ENCODE data around the gene SPAG4. TPM values are rescaled to one million over a fixed set of nuclear protein-coding genes. Genes with fewer than 3 reads are reported as not detected.
A peak's percentile ranks its signal among the peaks of the same experiment; 100 is the strongest.

SPAG4 gene
- total and polyA plus RNA-seq, 5 donors = 3.7 to 6.7 (median 4.6) TPM

DNA sequence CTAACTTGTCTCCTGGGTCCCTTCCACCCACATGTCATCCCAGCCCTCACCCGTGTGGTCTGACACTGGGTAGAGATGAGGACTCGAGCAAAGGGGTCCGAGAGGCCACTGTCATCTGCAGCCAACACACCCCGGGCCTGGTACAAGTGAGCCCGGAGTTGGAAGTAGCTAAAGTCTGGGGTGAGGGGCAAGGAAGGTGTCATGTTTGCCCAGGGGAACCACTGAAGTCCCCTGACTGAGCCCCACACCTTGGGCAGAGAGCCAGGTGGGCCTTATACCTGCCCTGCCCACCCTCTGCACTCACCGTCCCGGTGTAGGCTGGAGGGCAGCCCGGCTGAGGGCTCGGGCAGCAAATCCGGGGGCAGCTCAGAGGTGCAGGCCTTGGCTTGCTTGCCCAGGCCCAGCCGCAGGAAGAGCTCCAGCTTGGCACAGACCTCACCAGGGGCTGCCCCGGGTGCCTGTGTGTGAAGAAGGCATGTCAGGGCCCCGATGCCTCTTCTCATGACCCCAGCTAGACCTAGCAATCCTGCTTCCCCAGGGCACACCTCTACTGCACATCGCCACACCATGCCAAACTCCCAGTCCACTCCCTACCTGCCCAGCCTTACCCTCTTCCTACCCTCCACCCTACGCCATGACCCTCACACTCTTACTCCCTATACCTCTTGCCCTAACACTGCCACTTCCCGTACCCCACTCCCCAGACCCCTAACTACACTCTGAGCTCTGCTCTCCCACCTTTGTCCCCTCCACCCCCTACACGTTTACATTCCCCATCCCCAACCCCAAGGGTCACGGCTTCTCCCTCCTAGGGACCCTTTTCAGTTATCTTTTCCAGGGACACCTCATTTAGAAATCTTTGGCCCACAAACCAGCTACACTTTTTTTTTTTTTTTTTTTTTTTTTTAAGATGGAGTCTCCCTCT, 31.7 kb upstream of the SPAG4 start:
- intact Hi-C loops (cut with DNase I) = no loop called here
- Histone ChIP-seq H3K4me1 (ENCODE audit: control insufficient read depth, insufficient read depth, low read length) (no peaks in the 10 kb centered on the region), H3K4me3 (ENCODE audit: low read length) (no peak overlapping the region), H3K27ac (ENCODE audit: low read length) (no peak overlapping the region), H3K27me3 (ENCODE audit: control insufficient read depth, insufficient read depth) (no peaks in the 10 kb centered on the region), H3K9me3 (ENCODE audit: control insufficient read depth, low read length) (no peaks in the 10 kb centered on the region)
- WGBS = 91% methylated on average over 18 of the region's 18 CpGs
- ATAC-seq = peak; percentile 26 to 36
- DNase-seq = no peak

DNA sequence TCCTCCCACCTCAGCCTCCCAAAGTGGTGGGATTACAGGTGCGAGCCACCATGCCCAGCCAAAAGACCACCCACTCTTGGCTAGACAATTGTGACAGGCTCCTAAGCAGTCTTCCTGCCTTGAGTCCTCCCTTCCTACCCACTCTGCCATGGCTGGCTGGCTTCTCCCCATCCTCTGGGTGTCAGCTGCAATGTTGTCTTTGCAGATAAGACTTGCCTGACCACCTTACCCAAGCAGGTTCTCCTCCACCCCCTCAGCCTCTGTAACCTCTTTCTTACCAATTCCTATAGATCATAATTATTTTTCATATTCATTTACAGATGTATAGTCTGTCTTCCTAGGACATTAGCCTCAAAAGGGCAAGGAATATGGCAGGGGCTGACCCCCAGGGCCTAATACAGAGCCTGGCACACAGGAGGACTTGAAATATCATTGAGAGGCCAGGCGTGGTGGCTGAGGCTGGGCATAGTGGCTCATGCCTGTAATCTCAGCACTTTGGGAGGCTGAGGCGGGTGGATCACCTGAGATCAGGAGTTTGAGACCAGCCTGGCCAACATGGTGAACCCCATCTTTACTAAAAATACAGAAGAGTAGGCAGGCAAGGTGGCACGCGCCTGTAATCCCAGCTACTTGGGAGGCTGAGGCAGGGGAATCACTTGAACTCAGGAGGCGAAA, 28.7 kb upstream of the SPAG4 start:
- WGBS = 97% methylated on average over 6 of the region's 6 CpGs
- H3K4me1 ChIP-seq (ENCODE audit: control insufficient read depth, insufficient read depth, low read length) = no peaks in the 10 kb centered on the region
- H3K9me3 ChIP-seq (ENCODE audit: control insufficient read depth, low read length) = no peaks in the 10 kb centered on the region
- intact Hi-C loops (cut with DNase I) = no loop called here
- no peak overlapping the region for H3K27ac ChIP-seq (ENCODE audit: low read length)
- DNase-seq = no peak
- ATAC-seq = no peak
- H3K4me3 ChIP-seq (ENCODE audit: low read length) = no peak overlapping the region
- H3K27me3 ChIP-seq (ENCODE audit: control insufficient read depth, insufficient read depth) = no peaks in the 10 kb centered on the region

DNA sequence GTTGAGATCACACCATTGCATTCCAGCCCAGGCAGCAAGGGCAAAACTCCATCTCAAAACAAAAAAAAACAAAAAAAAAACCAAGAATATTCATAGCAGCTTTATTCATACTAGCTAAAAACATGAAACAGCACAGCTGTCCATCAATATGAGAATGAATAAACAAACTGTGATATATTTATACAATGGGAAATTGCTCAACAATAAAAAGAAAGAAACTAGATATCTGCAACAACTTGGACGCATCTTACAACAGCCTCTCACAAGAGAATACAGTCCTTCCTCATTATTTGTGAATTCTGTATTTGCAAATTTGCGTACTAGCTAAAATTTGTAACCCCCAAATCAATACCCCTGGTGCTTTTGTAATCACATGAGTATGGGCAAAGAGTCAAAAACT, 28.2 kb upstream of the SPAG4 start:
- WGBS = 78% methylated on average over 2 of the region's 2 CpGs
- DNase-seq (no peak), ATAC-seq (no peak)
- no peaks in the 10 kb centered on the region for H3K4me1 ChIP-seq (ENCODE audit: control insufficient read depth, insufficient read depth, low read length)
- H3K9me3 ChIP-seq (ENCODE audit: control insufficient read depth, low read length) = no peaks in the 10 kb centered on the region
- intact Hi-C loops (cut with DNase I) = no loop called here
- H3K27me3 ChIP-seq (ENCODE audit: control insufficient read depth, insufficient read depth) = no peaks in the 10 kb centered on the region
- H3K4me3 ChIP-seq (ENCODE audit: low read length) = no peak overlapping the region
- no peak overlapping the region for H3K27ac ChIP-seq (ENCODE audit: low read length)

DNA sequence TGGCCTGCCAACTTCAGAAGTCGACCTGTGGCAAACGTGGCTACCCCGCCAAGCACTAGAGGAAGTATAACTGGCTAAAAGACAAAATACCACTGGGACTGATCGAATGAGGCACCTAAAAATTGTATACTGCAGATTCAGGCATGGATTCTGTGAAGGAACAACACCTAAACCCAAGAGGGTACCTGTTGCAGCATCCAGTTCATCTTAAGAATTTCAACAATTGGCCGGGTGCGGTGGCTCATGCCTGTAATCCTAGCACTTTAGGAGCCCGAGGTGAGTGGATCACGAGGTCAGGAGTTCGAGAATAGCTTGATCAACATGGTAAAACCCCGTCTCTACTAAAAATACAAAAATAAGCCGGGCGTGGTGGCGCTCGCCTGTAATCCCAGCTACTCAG, 27.2 kb upstream of the SPAG4 start:
- no peak for DNase-seq
- 88% methylated on average over 14 of the region's 14 CpGs for WGBS
- Histone ChIP-seq H3K4me3 (ENCODE audit: low read length) (no peak overlapping the region), H3K9me3 (ENCODE audit: control insufficient read depth, low read length) (no peaks in the 10 kb centered on the region), H3K27ac (ENCODE audit: low read length) (no peak overlapping the region), H3K4me1 (ENCODE audit: control insufficient read depth, insufficient read depth, low read length) (no peaks in the 10 kb centered on the region), H3K27me3 (ENCODE audit: control insufficient read depth, insufficient read depth) (no peaks in the 10 kb centered on the region)
- intact Hi-C loops (cut with DNase I) = no loop called here
- ATAC-seq = no peak

DNA sequence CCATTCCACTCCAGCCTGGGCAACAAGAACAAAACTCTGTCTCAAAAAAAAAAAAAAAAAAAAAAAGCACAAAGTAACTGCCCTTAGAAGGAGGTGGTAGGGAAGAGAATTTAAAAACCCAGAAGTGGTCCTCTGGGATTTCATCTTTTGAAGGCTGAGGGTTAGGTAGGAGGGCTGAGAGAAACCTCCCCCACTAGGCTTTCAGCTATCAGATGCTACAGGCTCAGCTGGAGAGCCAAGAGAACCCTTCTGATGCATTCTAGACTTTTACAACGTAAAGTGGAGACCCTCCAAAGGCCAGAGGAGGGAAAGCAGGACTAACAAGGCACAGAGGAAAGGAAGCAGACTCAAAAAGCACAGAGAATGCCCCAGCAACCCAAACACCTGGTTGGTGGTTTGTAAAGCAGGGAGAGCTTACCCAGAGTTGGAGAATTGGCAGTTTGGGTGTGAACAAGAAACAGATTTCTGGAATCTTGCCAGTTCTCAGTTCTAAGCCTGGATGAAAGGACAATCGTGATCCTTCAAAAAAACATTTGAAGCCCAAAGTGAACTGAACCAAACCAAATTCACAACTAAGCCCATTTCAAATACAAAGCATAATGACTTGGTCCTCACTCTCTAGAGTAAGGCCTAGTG, 23.2 kb upstream of the SPAG4 start:
- intact Hi-C loops (cut with DNase I) = no loop called here
- no peak for ATAC-seq
- 18% methylated on average over 2 of the region's 2 CpGs for WGBS
- DNase-seq = no peak
- Histone ChIP-seq H3K9me3 (ENCODE audit: control insufficient read depth, low read length) (no peaks in the 10 kb centered on the region), H3K4me1 (ENCODE audit: control insufficient read depth, insufficient read depth, low read length) (no peaks in the 10 kb centered on the region), H3K27me3 (ENCODE audit: control insufficient read depth, insufficient read depth) (no peaks in the 10 kb centered on the region), H3K27ac (ENCODE audit: low read length) (no peak overlapping the region), H3K4me3 (ENCODE audit: low read length) (no peak overlapping the region)

DNA sequence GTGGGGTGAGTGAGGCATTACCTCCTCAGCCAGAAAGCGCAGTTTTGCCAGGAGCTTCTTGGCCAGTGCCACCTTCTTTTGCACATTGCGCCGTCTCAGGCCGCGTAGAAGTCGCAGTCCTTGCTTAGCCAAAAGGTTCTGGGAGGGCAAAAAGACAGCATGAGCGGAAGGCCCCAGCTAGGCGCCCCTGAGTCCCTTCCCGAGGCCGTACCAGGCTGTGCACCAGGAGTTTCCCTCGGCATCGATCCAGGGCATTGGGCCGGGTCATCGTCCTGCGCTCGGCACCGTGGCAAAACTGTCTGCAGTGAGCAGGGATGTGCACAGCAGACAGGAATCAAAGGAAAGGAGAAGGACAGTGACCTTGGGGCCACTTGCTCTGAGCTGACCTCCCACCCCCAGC, 20.2 kb upstream of the SPAG4 start:
- H3K9me3 ChIP-seq (ENCODE audit: control insufficient read depth, low read length) = no peaks in the 10 kb centered on the region
- WGBS = 92% methylated on average over 17 of the region's 17 CpGs
- H3K27me3 ChIP-seq (ENCODE audit: control insufficient read depth, insufficient read depth) = no peaks in the 10 kb centered on the region
- H3K27ac ChIP-seq (ENCODE audit: low read length) = no peak overlapping the region
- no peaks in the 10 kb centered on the region for H3K4me1 ChIP-seq (ENCODE audit: control insufficient read depth, insufficient read depth, low read length)
- intact Hi-C loops (cut with DNase I) = no loop called here
- no peak overlapping the region for H3K4me3 ChIP-seq (ENCODE audit: low read length)
- ATAC-seq (no peak), DNase-seq (no peak)

DNA sequence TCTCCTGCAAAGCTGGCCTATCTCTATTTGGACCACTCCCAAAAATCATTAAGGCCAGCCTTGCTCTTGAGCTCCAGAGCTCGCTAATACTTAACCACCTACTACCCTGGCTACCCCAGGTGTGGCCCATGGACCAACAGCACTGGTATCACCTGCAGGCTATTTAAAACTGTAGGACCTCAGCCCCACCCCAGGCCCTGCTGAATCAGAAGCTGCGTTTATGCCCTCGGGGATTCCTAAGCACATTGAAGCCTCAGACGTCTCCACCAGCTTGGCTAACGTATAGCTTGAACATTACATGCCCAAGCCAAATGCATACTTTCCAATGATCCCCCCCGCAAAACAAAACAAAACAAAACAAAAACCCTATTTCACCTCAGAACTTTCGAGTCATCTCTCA, 19.7 kb upstream of the SPAG4 start:
- intact Hi-C loops (cut with DNase I) = no loop called here
- H3K4me1 ChIP-seq (ENCODE audit: control insufficient read depth, insufficient read depth, low read length) = no peaks in the 10 kb centered on the region

DNA sequence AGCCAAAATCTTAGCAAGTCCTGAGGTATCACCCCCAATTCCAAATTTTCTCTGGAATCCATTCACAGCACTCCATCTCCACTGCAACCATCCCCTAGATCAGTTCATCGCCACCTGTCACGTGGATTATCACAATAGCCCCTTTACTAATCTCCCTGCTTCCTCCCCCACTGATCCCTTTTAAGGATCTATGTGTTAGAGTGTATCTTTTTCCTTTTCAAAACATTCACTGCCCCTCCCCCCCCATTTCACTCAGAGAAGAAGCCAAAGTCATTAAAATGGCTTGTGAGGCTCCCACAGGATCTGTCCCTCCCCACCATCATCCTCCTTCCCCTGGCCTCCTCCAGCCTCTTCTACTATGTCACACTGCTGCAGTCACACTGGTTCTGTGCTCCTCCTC, 18.4 kb upstream of the SPAG4 start:
- intact Hi-C loops (cut with DNase I) = no loop called here
- WGBS = 69% methylated on average over 2 of the region's 2 CpGs
- Histone ChIP-seq H3K4me3 (ENCODE audit: low read length) (no peak overlapping the region), H3K27ac (ENCODE audit: low read length) (no peak overlapping the region), H3K4me1 (ENCODE audit: control insufficient read depth, insufficient read depth, low read length) (no peaks in the 10 kb centered on the region), H3K27me3 (ENCODE audit: control insufficient read depth, insufficient read depth) (no peaks in the 10 kb centered on the region), H3K9me3 (ENCODE audit: control insufficient read depth, low read length) (no peaks in the 10 kb centered on the region)
- ATAC-seq = no peak
- no peak for DNase-seq

More for the DNA sequence above, 19.7 kb upstream of the SPAG4 start:
- no peaks in the 10 kb centered on the region for H3K9me3 ChIP-seq (ENCODE audit: control insufficient read depth, low read length)
- ATAC-seq (no peak), DNase-seq (no peak)
- no peak overlapping the region for H3K27ac ChIP-seq (ENCODE audit: low read length)
- 75% methylated on average over 7 of the region's 7 CpGs for WGBS
- H3K4me3 ChIP-seq (ENCODE audit: low read length) = no peak overlapping the region
- H3K27me3 ChIP-seq (ENCODE audit: control insufficient read depth, insufficient read depth) = no peaks in the 10 kb centered on the region

DNA sequence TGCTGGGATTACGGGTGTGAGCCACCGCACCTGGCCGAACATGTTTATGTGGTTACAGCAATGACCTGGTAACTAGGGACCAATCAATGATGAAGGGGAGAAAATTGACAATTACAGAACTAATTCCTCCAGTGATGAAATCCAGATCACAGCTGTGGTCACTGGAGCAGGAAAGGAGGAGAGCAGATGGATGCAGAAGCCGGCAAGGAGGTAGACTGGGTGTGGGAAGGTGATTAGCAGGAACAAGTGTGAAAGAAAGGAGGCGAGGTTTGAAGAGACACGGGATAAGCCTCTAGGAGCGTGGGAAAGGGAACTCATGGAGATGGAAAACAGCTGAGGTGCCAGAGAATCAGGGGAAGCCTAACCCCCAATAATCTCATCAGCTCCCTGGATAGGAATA, 17.2 kb upstream of the SPAG4 start:
- intact Hi-C loops (cut with DNase I) = no loop called here
- Histone ChIP-seq H3K4me1 (ENCODE audit: control insufficient read depth, insufficient read depth, low read length) (no peaks in the 10 kb centered on the region), H3K27ac (ENCODE audit: low read length) (no peak overlapping the region), H3K9me3 (ENCODE audit: control insufficient read depth, low read length) (no peaks in the 10 kb centered on the region), H3K4me3 (ENCODE audit: low read length) (no peak overlapping the region), H3K27me3 (ENCODE audit: control insufficient read depth, insufficient read depth) (no peaks in the 10 kb centered on the region)
- WGBS = 61% methylated on average over 7 of the region's 7 CpGs
- DNase-seq (no peak), ATAC-seq (no peak)

DNA sequence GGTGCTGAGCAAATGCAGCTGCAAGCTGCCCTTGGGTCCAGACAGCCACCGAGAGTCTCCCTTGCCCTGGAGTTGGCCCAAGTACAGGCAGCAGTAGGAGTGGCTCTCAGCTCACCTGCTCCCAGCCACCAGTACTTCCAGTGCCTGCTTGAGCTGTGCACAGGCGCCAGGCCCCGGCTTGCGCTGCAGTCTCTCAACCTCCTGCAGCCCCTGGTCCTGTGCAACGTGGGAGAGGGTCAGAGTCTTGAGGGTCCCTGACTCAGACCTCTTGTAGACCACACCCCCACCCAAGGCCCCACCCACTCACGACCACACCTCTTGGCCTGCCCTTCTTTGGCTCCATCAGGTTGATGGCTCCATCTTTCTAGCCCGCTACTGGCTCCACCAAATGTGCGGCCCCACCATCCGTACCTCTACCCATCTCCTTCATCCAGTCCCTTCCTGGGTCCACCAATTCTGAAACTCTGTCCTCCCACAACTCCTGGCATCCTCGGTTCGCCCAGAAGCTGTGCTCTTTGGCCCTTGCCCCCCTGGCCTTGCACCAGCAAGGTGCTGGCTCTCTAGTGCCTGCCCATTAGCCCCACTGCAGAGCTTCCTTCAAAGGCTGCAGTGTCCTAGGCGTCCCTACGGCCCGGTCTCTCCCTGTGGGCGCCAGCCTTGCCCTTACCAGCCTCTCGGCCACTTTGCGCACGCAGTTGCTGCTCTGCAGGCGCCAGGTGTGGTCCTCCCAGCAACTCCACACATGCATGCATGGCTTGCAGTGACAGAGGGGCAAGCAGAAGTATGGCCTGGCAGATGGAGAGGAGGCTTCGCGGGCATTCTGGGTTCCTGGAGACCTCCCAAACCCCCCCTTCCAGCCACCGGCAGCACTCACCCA, 16.5 kb upstream of the SPAG4 start:
- no peak for ATAC-seq
- 82% methylated on average over 22 of the region's 22 CpGs for WGBS

More for the DNA sequence above, 16.5 kb upstream of the SPAG4 start:
- intact Hi-C loops (cut with DNase I) = no loop called here
- DNase-seq = no peak
- Histone ChIP-seq H3K27ac (ENCODE audit: low read length) (no peak overlapping the region), H3K4me3 (ENCODE audit: low read length) (no peak overlapping the region), H3K9me3 (ENCODE audit: control insufficient read depth, low read length) (no peaks in the 10 kb centered on the region), H3K4me1 (ENCODE audit: control insufficient read depth, insufficient read depth, low read length) (no peaks in the 10 kb centered on the region), H3K27me3 (ENCODE audit: control insufficient read depth, insufficient read depth) (no peaks in the 10 kb centered on the region)

All from right cardiac atrium (tissue), 5 donors.